Lower leg skin (tissue), 3 donors: ENCODE data around the gene UBXN11.

Source experiments
- POLR2A ChIP-seq, 2 donors: fragments of 450-650 bp; IDR thresholded peaks; one replicate each; pipeline ENCODE4 v1.6.1; 2016 to 2017; ENCODE audit warnings: antibody characterized with exemption in 2 of 2, mild to moderate bottlenecking in 1 of 2, moderate library complexity in 1 of 2
- TF ChIP-seq, protein P1 (sequence below), 3 donors: fragments of 450-650 bp; IDR thresholded peaks; one replicate each; pipeline ENCODE4 v1.5.1; 2016; ENCODE audit warnings: antibody characterized with exemption in 3 of 3, mild to moderate bottlenecking in 3 of 3, moderate library complexity in 2 of 3

DNA sequence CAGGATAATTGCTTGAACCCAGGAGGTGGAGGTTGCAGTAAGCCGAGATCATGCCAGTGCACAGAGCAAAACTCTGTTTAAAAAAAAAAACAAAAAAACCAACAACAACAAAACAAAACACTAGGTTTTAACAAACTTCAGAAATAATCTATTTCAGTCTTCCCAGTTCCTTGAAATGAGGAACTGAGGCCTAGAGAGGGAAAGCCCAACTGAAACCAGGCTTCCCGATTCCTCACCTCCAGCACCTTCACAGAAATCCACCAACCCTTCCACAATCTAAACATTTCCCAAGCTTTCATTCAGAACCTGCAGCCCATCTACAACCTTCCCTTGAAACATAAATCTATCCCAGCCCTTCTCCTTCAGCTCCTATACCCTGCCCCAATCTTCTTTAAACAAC is 10.7 kb upstream of the UBXN11 start:
- TF ChIP-seq, protein P1, sequence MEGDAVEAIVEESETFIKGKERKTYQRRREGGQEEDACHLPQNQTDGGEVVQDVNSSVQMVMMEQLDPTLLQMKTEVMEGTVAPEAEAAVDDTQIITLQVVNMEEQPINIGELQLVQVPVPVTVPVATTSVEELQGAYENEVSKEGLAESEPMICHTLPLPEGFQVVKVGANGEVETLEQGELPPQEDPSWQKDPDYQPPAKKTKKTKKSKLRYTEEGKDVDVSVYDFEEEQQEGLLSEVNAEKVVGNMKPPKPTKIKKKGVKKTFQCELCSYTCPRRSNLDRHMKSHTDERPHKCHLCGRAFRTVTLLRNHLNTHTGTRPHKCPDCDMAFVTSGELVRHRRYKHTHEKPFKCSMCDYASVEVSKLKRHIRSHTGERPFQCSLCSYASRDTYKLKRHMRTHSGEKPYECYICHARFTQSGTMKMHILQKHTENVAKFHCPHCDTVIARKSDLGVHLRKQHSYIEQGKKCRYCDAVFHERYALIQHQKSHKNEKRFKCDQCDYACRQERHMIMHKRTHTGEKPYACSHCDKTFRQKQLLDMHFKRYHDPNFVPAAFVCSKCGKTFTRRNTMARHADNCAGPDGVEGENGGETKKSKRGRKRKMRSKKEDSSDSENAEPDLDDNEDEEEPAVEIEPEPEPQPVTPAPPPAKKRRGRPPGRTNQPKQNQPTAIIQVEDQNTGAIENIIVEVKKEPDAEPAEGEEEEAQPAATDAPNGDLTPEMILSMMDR (IDR thresholded peaks at IDR 0.05): no peak
- no peak for TF ChIP-seq POLR2A (IDR thresholded peaks at IDR 0.05)
